HCEC 1CT (cell line): ENCODE data around the gene RAB18.
"Not testable (repeated sequence)": the region's sequence is repeated elsewhere in the genome, so short reads cannot be mapped to it uniquely, and the experiment has no call there.

Experiments
- DNase-seq: peaks from one replicate; pipeline ENCODE4 v3.0.0-alpha.2; 2017

Gene RAB18

DNA sequence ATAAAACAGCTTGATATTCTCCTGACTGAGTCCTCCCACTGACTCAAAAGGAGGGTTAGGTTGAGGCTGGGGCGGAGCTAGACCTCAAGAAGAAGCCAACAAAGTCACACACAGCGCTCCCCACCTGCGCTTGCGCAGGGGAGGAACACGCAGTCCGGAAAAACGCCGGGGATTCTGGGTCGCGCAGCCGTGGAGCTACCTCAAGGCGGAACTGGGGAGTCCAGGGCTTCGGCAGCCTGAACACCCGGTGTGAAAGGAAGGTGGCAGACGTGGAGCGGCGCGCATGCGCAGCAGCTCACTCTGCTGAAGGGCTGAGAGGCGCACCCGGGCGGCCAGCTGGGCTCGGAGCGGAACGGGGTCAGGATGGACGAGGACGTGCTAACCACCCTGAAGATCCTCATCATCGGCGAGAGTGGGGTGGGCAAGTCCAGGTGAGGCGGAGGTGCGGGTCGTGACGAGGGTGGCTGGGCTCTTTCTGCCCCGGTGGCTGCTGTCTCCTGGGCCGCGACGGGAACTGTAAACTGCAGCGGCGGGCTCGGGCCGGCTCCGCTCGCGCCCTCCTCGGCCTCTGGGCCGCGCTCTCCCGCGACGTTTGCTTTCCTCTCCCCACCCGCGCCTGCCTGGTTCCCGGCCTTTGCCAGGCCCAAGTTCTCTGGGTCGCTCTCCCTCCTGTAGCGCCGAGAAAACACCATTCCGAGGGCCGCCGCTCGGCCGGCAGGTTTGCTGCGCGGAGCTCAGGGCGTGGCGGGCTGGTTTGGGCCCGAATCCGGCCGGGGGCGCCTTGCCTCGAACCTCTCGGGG lies at the start of gene RAB18:
Gene RAB18, plus strand, starts transcription at position 298 of the 801 bp plus-strand sequence. Its CDS starts 66 bp downstream, at position 364.
- peak; percentile 98 for DNase-seq

DNA sequence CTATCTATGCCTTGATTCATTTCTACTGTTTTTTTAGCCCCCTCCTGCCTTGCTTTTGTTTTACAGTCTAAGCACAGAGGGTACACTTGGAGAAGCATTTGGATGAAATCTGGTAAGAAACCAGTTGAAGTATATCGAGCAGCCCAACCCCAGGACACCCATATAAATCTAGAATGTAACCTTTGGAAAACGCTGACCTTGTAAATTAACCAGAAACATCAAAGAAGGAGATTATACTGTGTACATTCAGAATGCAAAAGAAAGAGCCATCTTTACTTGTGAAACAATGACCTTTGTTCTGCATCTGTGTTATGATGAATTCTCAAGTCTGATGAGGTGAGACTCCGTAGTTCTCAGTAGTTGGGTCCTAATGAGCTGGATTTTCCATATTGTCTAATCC lies 49.3 kb upstream of the RAB18 start:
- no peak for DNase-seq

DNA sequence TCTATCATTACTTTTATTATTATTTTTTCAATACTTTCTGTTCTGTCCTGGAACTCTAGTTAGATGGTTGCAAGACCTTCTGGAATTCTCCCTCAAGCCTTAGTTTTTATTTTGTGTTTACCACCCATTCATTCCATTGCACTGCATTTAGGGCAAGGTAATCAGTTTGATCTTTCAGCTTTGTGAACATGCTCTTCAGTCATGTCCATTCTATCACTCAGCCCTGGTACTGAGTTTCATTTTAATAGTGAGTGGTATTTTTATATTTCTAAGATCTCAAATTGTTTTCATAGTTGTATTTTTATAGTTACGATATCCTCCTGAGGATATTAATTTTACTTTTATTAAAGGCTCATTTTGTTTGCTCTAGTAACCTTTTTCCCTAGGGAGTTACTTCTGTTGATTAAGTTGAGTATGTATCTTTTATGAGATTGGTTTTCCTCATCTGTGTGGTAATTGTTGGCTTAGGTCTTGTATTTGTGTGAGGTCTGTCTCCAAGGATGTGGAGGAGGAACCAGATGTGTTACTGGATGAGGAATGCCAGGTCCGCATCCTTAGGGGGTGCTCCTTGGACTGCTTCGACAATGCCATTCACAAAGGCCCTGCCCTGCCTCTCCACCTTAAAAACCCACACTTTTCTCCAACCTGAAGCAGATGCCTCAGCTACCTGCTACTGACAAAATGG lies 46.7 kb upstream of the RAB18 start:
- DNase-seq, result peak; percentile 49

DNA sequence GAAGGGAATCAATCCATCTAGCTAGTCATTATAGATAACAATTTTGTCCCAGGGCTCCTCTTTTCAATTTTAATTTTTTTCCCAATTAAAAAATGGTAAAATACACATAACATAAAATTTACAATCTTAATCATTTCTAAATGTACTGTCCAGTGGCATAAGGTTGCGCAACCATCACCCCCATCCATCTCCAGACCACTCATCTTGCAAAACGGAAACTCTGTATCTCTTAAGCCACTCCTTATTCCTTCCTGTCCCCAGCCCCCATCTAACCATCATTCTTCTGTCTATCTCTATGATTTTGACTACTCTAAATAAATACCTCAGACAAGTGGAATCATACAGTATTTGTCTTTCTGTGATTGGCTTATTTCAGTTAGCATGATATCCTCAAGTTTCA lies 46.1 kb upstream of the RAB18 start:
- DNase-seq, result no peak

DNA sequence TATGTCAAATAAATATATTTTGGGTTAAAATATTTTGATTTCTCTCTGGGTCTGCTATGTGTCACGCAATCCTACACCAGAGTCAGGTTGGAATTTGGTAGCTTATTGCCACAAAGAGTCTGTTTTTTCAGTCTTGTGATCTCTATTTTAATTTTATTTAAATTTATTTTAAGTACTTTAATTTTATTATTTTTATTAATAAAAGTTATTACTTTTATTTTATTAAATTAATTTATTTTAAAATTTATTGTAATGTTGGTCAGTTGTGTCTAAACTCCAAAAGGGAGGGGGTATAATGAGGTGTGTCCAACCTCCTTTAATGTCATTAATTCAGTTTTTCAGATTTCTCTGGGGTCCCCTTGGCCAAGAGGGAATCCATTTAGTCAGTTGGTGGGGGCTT lies 42.8 kb upstream of the RAB18 start:
- DNase-seq, result no peak

DNA sequence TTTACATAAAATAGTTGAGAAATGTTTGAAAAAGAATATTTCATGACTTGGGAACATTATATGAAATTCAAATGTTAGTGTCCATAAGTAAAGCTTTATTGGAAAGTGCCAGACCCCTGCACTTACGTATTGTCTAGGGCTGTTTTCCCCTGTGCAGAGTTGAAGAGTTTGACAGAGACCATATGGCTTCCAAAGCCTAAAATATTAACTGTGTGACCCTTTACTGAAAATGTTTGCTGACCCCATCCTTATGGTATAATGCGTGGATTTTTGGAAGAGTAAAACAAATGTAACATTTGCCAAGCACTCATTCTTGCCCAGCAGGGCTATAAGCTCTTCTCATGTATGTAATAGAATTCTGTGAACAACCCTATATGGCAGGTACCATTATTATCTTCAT lies 40.1 kb upstream of the RAB18 start:
- no peak for DNase-seq

DNA sequence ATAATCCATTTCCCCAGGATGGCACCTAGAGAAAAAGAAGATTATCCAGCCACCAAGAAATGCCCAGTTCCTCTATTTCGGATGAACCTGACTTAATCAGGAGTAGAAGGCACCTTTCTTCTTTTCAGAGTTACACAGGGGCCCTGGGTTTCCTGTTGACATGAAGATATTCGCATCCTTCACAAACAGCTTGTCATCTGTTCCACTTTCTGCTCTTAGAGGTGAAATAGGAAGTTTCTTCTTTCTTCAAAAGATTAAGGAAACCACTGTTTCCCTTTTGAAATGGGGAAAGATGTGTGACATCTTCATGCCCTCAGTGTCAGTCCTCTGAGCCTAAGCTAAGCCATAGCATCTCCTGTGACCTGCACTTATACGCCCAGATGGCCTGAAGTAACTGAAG lies 39.1 kb upstream of the RAB18 start:
- no peak for DNase-seq

DNA sequence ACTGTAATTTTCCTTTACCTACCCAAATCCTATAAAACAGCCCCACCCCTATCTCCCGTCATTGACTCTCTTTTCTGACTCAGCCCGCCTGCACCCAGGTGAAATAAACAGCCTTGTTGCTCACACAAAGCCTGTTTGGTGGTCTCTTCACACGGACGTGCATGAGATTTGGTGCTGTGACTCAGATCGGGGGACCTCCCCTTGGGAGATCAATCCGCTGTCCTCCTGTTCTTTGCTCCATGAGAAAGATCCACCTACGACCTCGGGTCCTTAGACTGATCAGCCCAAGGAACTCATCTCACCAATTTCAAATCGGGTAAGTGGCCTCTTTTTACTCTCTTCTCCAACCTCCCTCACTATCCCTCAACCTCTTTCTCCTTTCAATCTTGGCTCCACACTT lies 38.5 kb upstream of the RAB18 start:
- DNase-seq, result not testable (repeated sequence)

DNA sequence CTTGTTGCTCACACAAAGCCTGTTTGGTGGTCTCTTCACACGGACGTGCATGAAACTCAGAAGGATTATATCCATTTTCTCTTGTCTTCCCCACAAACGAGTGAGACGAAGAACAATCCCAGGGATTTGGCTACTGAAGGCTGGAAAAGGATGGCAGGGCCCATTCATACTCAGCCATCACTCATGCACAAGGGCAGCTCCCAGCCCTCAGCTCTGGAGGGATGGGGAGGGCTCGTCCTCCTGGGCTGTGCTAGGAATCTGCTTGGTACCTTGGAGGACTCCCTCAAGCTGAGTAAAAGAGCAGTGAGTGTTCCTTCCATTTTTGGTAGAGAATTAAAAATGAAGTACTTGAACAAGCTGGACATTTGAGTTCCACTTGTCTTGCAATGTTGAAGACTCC lies 33.2 kb upstream of the RAB18 start:
- no peak for DNase-seq

DNA sequence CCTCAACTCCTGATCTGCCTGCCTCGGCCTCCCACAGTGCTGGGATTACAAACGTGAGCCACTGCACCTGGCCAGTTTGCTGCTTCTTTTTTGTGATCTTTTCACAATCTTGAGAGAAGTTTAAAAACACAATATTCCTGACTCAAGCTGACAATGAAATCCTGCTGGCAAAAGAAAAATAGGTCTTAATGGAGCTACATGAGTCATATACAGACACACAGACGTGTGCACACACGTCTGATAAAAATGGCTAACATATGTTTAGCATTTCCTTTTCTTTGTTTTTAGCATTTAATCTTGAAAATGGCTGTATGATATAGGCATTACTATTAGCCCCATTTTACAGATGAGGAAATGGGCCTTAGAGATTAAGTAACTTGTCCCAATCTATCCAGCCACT lies 29.4 kb upstream of the RAB18 start:
- DNase-seq, result no peak

DNA sequence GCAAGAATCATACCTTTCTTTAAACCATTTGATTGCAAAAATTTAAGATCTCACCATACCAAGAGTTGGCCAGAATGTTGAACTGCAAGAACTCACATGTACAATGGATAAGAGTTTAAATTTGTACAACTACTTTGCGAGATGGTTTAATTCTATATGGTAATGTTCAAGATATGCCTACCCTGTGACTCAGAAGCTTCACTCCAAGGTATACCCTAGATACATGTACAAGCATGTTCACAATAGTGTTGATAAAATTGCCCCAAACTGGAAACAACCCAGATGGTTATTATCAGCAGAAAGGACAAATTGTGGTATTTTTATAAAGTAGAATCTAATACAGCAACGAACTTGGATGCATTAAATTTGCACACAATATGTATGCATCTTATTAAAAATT lies 25.1 kb upstream of the RAB18 start:
- no peak for DNase-seq

DNA sequence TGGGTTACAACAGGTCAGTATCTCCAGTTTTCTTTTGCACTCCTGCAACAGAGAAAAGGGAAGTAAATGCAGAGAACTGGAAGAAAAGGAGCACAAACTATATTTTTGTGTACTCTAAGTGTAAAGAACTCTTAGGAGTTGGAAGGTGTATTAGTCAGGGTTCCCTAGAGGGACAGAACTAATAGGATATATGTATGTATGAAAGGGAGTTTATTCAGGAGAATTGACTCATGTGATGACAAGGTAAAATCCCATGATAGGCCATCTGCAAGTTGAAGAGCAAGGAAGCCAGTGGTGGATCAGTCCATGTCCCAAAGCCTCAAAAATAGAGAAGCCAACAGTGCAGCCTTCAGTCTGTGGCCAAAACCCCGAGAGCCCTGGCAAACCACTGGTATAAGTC lies 22.6 kb upstream of the RAB18 start:
- no peak for DNase-seq

DNA sequence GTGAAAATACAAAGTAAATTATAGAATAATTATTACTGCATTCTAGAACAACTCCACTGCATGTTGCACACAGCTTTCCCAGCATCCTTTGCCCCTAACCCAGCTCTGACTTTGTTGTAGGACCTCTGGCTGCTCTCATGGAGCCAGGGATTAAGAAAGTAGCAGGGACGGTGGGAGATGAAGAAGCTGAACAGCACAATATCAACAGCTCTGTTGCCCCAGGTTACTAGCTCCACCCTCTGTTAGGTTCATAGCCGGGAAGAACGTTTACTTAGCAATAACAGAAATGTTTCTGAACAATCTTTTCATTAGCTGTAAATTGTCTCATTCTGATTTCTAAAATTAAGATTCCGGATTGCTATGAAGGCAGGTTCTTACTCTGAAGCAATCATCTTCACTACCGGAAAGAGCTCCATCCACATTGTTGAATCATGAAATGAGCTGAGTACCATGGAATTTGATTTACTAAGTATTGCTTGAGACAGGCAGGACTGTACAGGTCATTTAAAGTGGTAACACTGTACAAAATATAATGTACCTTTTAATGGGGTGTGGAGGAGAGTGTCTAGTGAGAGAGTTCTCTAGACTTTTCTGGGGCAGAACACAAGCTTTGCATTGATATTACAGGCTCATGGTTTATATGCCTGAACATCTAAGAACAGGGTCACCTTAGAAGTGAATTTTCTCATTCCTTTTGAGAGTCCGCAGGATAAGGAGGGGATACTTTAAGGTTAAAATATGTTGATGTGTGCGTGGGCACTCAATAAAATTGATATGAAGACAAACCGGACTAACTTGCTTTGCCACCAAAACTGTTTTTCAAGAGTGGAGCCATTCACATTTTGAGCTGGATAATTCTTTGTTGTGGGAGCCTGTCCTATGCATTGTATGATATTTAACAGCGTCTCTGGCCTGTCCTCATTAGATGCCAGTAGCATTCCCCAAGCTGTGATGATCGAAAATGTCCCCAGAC lies 20.8 kb upstream of the RAB18 start:
- DNase-seq, result peak; percentile 60

DNA sequence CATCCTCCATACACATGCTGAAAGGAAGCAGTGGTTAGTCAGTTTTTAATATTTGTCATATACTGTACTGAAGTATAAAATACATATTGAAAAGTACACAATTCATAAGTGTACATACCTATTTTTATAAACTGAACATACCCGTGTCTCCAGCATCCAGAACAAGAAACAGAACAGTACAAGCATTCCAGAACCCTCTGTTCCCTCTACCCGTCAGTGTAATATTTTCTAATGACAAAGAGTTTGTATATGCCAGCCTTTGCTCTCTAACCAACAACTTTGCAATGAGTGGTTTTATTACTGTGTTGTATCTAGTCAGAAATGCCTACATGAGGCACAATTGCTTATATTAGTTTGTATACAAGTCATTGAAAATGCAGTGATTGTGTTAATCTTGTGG lies 18.7 kb upstream of the RAB18 start:
- no peak for DNase-seq

DNA sequence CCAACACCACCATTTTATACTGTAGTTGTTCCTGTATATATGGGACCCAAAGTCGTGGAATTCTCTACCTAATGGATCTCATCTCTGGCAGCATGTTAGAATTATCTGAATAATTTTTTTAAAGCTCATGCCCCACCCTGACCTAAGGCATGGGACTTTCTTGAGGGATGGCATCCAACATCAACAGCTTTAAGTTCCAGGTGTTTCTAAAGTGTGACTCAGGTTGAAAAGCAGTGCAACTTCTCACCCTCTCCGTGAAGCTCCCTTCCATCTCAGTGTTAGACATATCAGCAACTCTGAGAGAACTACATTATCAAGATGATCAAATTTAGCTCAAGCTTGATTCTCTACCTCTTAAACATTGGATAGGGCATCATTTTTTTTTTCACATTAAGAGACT lies 18.1 kb upstream of the RAB18 start:
- DNase-seq, result no peak

DNA sequence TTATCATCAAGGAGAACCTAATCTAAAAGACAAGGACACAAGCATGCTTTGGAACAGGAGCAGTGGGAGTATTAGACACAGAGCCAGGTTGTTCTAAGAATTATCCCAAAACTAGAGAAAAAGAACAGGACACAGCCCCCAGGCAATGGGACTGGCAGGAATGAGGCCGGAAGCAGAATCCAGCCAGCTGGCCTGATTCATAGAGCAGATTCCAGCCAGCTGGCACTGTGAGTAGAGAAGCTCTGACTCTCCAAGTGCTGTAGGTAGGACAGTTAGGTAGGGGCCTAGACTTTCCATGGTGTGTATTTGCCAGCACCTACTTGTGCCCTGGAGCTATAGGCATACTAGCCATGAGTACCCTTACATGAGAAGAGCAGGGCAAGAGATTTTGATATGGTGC lies 13.3 kb upstream of the RAB18 start:
- no peak for DNase-seq

DNA sequence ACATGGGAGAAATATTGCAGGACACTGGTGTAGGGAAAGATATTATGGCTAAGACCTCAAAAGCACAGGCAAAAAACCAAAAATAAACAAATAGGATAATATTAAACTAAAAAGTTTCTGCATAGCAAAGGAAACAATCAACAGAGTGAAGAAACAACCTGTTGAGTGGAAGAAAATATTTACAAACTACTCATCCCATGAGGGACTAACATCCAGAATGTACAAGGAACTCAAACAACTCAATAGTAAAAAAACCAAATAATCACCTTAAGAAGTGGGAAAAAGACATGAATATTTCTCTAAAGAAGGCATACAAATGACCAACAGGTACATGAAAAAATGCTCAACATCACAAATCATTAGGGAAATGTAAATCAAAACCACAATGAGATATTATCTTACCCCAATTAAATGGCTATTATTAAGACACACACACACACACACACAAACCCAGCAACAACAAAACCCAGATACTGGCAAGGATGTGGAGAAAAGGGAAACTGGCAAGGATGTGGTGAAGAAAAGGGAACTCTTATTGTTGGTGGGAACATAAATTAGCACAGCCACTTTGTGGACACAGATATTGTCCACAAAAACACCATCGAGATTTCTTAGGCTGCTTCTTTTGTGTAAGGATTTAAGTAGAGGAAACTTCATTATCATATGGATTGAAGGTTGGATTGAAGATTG lies 9.8 kb upstream of the RAB18 start:
- no peak for DNase-seq

DNA sequence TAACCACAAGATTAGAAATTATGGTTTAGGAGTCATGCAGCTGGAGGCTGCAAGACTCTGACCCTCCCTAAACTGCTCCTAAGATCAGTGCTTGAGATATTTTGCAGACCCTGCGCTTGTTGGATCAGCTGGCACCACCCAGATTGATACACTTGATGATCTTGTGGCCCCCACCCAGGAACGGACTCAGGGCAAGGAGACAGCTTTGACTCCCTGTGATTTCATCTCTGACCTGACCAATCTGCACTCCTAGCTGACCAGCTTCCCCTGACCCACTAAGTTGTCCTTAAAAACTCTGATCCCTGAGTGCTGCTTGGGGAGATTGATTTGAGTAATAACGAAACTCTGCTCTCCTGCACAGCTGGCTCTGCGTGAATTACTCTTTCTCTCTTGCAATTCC lies 8.0 kb upstream of the RAB18 start:
- DNase-seq, result no peak

DNA sequence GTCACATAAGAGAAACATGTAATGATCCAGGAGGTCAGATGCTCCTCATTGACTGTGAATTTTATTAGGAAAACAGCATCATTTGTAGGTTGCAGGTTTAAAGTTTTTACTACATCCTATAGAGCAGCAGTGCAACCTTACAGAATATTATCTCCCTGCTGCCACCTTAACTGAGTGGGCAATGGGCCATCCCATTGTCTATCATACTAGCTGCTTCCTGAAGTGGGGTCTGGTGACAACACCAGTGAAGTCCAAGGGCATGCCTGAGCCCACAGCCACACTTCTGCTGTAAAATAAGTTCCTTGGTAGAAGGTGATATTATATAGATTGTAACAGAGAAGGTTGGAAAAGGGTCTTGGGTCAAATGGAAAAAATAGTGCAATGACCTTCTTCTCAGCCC lies 4.0 kb upstream of the RAB18 start:
- no peak for DNase-seq

DNA sequence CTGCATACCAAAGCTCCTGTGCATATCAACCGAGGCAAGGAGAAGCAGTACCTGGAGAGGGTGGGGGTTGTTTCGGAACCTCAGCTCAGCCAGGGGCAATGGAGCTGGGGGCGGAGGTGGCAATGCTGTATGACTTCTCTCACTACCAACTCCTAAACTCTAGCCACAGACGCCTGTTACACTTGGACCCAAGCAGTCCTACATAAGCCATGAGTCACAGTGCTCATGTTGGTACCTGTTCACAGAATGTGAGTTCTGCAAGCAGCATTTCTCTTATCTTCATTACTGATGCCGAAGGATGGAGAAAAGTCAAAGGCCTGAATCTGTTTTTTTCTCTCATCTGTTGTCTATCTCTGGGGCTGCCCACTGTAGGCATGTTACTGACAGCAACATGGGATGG lies 3.2 kb upstream of the RAB18 start:
- no peak for DNase-seq

DNA sequence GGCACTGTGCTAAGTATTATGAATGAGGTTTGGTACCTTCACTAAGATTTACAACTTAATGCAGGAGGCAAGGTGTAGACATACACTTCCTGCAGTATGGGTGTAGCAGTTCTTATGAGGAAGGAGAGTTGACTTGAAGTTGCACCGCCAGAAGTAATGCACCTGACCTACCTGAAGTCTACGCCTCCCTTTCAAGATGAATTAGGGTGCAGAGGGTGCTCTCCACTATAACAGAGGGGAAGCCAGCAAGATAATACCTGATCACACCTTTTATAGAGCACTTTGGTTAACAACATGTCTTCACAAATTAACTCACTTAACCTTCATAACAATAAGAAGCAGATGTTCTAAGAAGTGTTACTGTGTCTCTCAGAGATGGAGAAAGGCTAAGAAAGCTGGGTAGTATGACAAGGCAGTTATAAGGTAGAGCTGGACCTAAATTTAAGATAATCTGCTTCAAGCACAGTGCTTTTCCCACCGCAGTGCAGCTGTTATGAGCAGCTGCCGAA lies 552 bp upstream of the RAB18 start:
- no peak for DNase-seq

DNA sequence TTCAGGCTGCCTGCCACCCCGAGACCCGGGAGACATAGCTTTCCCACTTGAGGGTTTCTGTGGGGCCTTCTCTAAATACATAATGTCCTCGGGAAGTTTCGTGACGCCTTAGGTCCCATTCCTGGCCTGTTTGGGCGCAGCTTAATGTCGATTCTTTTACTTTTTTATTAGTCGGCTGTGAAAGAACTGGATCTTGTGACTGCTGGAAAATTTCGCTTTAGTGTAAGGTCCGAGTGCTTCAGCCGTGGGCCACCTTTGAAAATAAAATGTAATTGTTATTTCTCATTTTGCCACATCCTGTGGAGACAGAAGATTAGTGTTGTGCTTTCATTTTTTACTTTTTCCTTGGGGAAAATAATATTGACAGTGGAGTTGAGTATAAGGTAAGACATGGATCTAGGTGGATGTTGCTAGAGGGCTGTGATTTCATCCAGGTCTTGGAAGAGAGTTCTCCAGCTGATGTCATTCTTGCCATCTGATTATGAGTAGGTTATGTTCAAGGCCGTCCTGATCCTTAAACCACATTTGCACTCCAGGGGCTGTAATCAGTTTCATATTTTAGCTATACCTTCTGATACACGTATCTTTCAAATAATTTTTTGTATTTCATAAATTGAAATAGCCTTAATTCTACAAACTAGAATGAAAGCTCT lies 830 bp downstream of the RAB18 start:
- no peak for DNase-seq
